Trophoblast cell (in vitro differentiated cells and primary cell): ENCODE data around the gene CNDP2.
"Not testable (repeated sequence)": the region's sequence is repeated elsewhere in the genome, so short reads cannot be mapped to it uniquely, and the experiment has no call there.

ENCODE experiments used
- DNase-seq, 2 donors: peaks; one replicate each; pipeline ENCODE4 v3.0.0-alpha.2; 2016
- H2AFZ ChIP-seq: 2 replicates; pipeline ENCODE4 v1.6.1; 2013; ENCODE audit warnings: low read length, moderate library complexity, mild to moderate bottlenecking; ENCODE audit not compliant: insufficient read depth, poor library complexity
- H2AK5ac ChIP-seq: 2 replicates; pipeline ENCODE4 v1.6.1; 2013; ENCODE audit warnings: mild to moderate bottlenecking, low read length
- H2BK120ac ChIP-seq: 2 replicates; pipeline ENCODE4 v1.6.1; 2013; ENCODE audit warnings: low read length, mild to moderate bottlenecking, moderate library complexity; ENCODE audit not compliant: insufficient read depth, poor library complexity
- H2BK12ac ChIP-seq: 2 replicates; pipeline ENCODE4 v1.6.1; 2013; ENCODE audit warnings: mild to moderate bottlenecking, low read length, moderate library complexity
- H2BK5ac ChIP-seq: 2 replicates; pipeline ENCODE4 v1.6.1; 2013; ENCODE audit warnings: low read length, low read depth, moderate library complexity, mild to moderate bottlenecking; ENCODE audit not compliant: poor library complexity
- H3K14ac ChIP-seq: 2 replicates; pipeline ENCODE4 v1.6.1; 2013; ENCODE audit warnings: mild to moderate bottlenecking, low read length
- H3K18ac ChIP-seq: 2 replicates; pipeline ENCODE4 v1.6.1; 2013; ENCODE audit warnings: mild to moderate bottlenecking, low read length
- H3K23ac ChIP-seq: 2 replicates; pipeline ENCODE4 v1.6.1; 2013; ENCODE audit warnings: low read length
- H3K27ac ChIP-seq: 2 replicates; pipeline ENCODE4 v1.5.1; 2013; ENCODE audit warnings: low read depth, mild to moderate bottlenecking, inconsistent platforms, low read length, moderate library complexity
- H3K27me3 ChIP-seq: 2 replicates; pipeline ENCODE4 v1.6.1; 2013; ENCODE audit warnings: inconsistent platforms, mild to moderate bottlenecking, low read length, moderate library complexity; ENCODE audit not compliant: insufficient read depth
- H3K36me3 ChIP-seq, 2 experiments: 1 replicate in 1 of 2; 2 replicates in 1 of 2; pipeline ENCODE4 v1.6.1; 2013; ENCODE audit warnings: low read length in 2 of 2, mild to moderate bottlenecking in 2 of 2, moderate library complexity in 1 of 2; ENCODE audit not compliant: insufficient read depth in 2 of 2, control insufficient read depth in 1 of 2
- H3K4ac ChIP-seq: 2 replicates; pipeline ENCODE4 v1.6.1; 2013; ENCODE audit warnings: low read depth, mild to moderate bottlenecking, low read length, moderate library complexity
- H3K4me1 ChIP-seq, 2 experiments: 1 replicate in 1 of 2; 2 replicates in 1 of 2; pipeline ENCODE4 v1.6.1; 2013; ENCODE audit warnings: low read length in 2 of 2, mild to moderate bottlenecking in 2 of 2, moderate library complexity in 1 of 2; ENCODE audit not compliant: insufficient read depth in 2 of 2, control insufficient read depth in 1 of 2
- H3K4me2 ChIP-seq: 2 replicates; pipeline ENCODE4 v1.6.1; 2013; ENCODE audit warnings: inconsistent platforms, mild to moderate bottlenecking, low read length, moderate library complexity
- H3K4me3 ChIP-seq: 2 replicates; pipeline ENCODE4 v1.5.1; 2013; ENCODE audit warnings: mild to moderate bottlenecking, low read depth, low read length, inconsistent platforms
- H3K79me1 ChIP-seq: one replicate; pipeline ENCODE4 v1.6.1; 2013; ENCODE audit warnings: low read length
- H3K79me2 ChIP-seq: 2 replicates; pipeline ENCODE4 v1.6.1; 2013; ENCODE audit warnings: low read length, mild to moderate bottlenecking; ENCODE audit not compliant: control insufficient read depth, insufficient read depth, poor library complexity
- H3K9ac ChIP-seq: 2 replicates; pipeline ENCODE4 v1.6.1; 2013; ENCODE audit warnings: mild to moderate bottlenecking, low read length
- H3K9me3 ChIP-seq: 2 replicates; pipeline ENCODE4 v1.6.1; 2013; ENCODE audit warnings: low read depth, mild to moderate bottlenecking, control low read depth, inconsistent platforms, low read length; ENCODE audit not compliant: insufficient read depth
- H4K12ac ChIP-seq: 2 replicates; pipeline ENCODE4 v1.6.1; 2013; ENCODE audit warnings: low read depth, mild to moderate bottlenecking, low read length, moderate library complexity
- H4K8ac ChIP-seq: 2 replicates; pipeline ENCODE4 v1.6.1; 2013; ENCODE audit warnings: low read depth, mild to moderate bottlenecking, low read length, moderate library complexity
- H4K91ac ChIP-seq: one replicate; pipeline ENCODE4 v1.6.1; 2013; ENCODE audit warnings: low read depth, mild to moderate bottlenecking, low read length, moderate library complexity
- WGBS: extraction: QIAGEN DNeasy Blood & Tissue Kit; methylation state at CpG from one replicate; pipeline ENCODE4 v1.1.7; 2013; ENCODE audit warnings: missing lambda C conversion rate; ENCODE audit not compliant: insufficient read length, insufficient coverage; ENCODE audit errors: extremely low coverage; 5-methylcytosine and 5-hydroxymethylcytosine counted together

Gene CNDP2

GRCh38 chr18:74565993-74566392 is 69.8 kb downstream of the CNDP2 start:
- H3K14ac ChIP-seq, H3K36me3 ChIP-seq, H2AK5ac ChIP-seq, H3K9ac ChIP-seq, H3K79me1 ChIP-seq, H4K8ac ChIP-seq, H3K18ac ChIP-seq, H2BK120ac ChIP-seq, H3K23ac ChIP-seq, H3K4me3 ChIP-seq, H3K27me3 ChIP-seq, H3K27ac ChIP-seq, H3K4me1 ChIP-seq, H3K79me2 ChIP-seq, DNase-seq, H2AFZ ChIP-seq, H2BK12ac ChIP-seq, H3K4ac ChIP-seq, H4K91ac ChIP-seq, H3K4me2 ChIP-seq, H2BK5ac ChIP-seq, H4K12ac ChIP-seq: not testable (repeated sequence)
- no CpG with 5 or more reads among the region's 3 CpGs for WGBS
- peaks cover 11% of the 10 kb centered on the region for H3K9me3 ChIP-seq

GRCh38 chr18:74567822-74568221 is 71.7 kb downstream of the CNDP2 start:
- Histone ChIP-seq H4K91ac (no peak overlapping the region), H3K79me2 (no peaks in the 10 kb centered on the region), H3K9me3 (peaks cover 11% of the 10 kb centered on the region), H2BK5ac (no peak overlapping the region), H3K18ac (no peak overlapping the region), H3K23ac (no peak overlapping the region), H2AFZ (no peak overlapping the region), H2BK12ac (no peak overlapping the region), H3K36me3 (no peaks in the 10 kb centered on the region), H4K8ac (no peak overlapping the region), H3K27ac (no peak overlapping the region), H3K79me1 (no peaks in the 10 kb centered on the region), H2AK5ac (no peak overlapping the region), H3K4me1 (peaks cover 0 to under 1% of the 10 kb centered on the region in 2 experiments), H2BK120ac (no peak overlapping the region), H3K27me3 (no peaks in the 10 kb centered on the region), H3K4me3 (no peak overlapping the region), H3K4ac (no peak overlapping the region), H3K4me2 (no peak overlapping the region), H4K12ac (no peak overlapping the region), H3K9ac (no peak overlapping the region), H3K14ac (no peak overlapping the region)
- DNase-seq: no peak
- WGBS: no CpG with 5 or more reads among the region's 7 CpGs

- H4K12ac ChIP-seq: no peak overlapping the region
- H2BK5ac ChIP-seq: no peak overlapping the region
- no peak overlapping the region for H3K4ac ChIP-seq
- no peaks in the 10 kb centered on the region for H3K36me3 ChIP-seq
- no peak for DNase-seq
- H3K23ac ChIP-seq: no peak overlapping the region
- H3K4me2 ChIP-seq: no peak overlapping the region
- no peaks in the 10 kb centered on the region for H3K79me2 ChIP-seq
- H2BK12ac ChIP-seq: no peak overlapping the region
- no peak overlapping the region for H2AK5ac ChIP-seq
- H3K9me3 ChIP-seq: peaks cover 11% of the 10 kb centered on the region
- H3K4me1 ChIP-seq: no peaks in the 10 kb centered on the region
- no peak overlapping the region for H3K14ac ChIP-seq
- no peak overlapping the region for H3K9ac ChIP-seq
- WGBS: no CpG with 5 or more reads among the region's 4 CpGs
- H3K4me3 ChIP-seq: no peak overlapping the region
- no peak overlapping the region for H3K27ac ChIP-seq
- H2AFZ ChIP-seq: no peak overlapping the region
- no peak overlapping the region for H3K18ac ChIP-seq
- no peaks in the 10 kb centered on the region for H3K27me3 ChIP-seq
- no peak overlapping the region for H4K8ac ChIP-seq
- H2BK120ac ChIP-seq: no peak overlapping the region
- no peak overlapping the region for H4K91ac ChIP-seq
- H3K79me1 ChIP-seq: no peaks in the 10 kb centered on the region
Observed at GRCh38 chr18:74569401-74569800, 73.2 kb downstream of the CNDP2 start.

GRCh38 chr18:74570266-74570665 is 74.1 kb downstream of the CNDP2 start:
- Histone ChIP-seq H2AFZ (no peak overlapping the region), H4K91ac (no peak overlapping the region), H3K79me2 (no peaks in the 10 kb centered on the region), H3K9ac (no peak overlapping the region), H3K27ac (no peak overlapping the region), H4K8ac (no peak overlapping the region), H2BK5ac (no peak overlapping the region), H3K23ac (no peak overlapping the region), H3K27me3 (no peaks in the 10 kb centered on the region), H3K4ac (no peak overlapping the region), H3K9me3 (peaks cover 11% of the 10 kb centered on the region), H2BK12ac (no peak overlapping the region), H3K36me3 (no peaks in the 10 kb centered on the region), H4K12ac (no peak overlapping the region), H2BK120ac (no peak overlapping the region), H2AK5ac (no peak overlapping the region), H3K4me3 (no peak overlapping the region), H3K79me1 (no peaks in the 10 kb centered on the region), H3K14ac (no peak overlapping the region), H3K4me2 (no peak overlapping the region), H3K18ac (no peak overlapping the region), H3K4me1 (no peaks in the 10 kb centered on the region)
- DNase-seq: no peak
- WGBS: no CpG with 5 or more reads among the region's 4 CpGs
